Measurements from ENCODE around the gene MRPS9.

Gene MRPS9

DNA sequence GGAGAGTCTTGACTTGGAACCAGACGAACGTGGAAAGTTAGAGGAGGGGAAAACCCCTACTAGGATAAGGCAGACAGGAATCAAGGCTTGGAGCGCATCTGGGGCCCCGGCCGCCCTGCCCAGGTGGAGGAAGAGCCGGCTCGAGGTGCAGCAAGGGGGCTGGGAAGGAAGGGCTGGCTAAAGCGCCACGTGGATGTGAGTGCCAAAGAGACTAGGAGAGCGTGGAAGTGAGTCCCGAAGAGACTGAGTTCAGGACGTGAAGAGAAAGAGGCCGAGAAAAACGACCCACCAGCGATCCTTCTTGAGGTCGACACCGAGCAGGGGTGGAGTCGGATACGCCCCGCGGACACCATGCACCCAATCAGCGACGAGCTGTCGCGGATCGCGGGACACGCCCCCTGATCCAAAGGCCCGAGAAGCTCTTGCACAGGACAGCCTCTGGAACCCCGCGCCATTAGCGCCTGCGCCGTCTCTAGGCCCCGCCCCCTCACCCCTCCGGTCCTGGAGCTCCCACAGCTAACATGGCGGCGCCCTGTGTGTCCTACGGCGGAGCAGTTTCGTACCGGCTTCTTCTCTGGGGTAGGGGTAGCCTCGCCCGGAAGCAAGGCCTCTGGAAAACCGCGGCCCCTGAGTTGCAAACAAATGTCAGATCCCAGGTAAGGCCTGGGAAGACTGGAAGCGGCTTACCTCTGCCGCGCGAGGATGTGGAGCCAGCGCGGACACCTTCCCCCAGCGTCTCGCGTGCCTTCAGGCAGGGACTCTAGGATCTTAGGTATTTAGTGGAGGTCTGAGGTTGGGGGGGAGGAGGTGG is at the start of gene MRPS9:
Gene MRPS9 (plus strand): TSS at position 498 of the 811 bp plus-strand sequence. CDS start 24 bp downstream, at position 522.
- DNase-seq: peak; percentile 94

DNA sequence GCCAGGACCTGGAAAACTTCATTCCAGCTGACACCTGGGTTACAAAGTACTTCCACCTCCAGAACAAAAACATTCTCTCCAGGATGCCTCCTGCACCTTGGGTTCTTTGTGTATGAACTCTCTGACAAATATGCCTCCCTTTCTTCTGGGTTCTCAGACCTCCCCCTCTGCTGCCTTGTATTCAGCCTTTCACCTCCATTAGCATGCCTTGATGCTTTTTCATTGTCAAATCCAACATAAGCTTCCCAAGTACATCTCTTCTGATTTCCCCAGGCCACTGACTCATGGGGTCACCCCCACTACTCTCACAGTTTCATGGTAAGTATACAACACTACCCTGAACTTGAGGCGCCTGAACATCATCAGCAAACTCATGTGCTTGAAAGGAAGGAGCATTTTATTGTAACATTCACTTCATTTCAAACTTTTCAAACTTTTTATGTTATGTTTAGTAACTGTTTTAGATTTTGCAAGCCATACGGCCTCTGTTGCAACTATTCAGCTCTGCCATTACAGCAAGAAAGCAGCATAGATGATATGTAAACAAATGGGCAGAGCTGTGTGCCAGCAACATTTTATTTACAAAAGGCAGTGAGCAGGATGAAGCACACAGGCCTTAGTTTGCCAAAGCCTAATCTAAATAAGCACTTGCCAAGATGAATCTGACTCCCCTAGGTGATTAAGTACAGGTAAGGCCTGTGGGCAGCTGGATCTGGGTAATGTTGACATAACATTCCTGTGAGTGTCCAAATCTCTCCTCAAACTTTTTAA is 32.5 kb upstream of the MRPS9 start:
- DNase-seq: peak; percentile 66

DNA sequence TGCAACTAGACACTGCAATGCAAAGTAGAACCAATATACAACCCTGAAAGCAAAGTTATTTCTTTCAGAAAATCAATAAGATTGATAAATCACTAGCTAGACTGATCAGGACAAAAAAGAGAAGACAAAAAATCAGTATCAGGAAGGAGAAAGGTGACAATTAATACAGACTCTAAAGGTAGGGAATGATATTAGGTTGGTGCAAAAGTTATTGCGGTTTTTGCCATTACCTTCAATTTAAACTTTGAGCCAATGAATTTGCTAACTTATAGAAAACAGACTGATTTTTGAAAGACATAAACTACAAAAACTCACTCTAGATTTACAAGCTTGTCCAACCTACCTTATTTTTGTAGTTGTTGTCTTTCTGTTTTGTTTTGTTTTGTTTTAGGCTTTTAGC is 30.5 kb upstream of the MRPS9 start:
- DNase-seq: no peak

DNA sequence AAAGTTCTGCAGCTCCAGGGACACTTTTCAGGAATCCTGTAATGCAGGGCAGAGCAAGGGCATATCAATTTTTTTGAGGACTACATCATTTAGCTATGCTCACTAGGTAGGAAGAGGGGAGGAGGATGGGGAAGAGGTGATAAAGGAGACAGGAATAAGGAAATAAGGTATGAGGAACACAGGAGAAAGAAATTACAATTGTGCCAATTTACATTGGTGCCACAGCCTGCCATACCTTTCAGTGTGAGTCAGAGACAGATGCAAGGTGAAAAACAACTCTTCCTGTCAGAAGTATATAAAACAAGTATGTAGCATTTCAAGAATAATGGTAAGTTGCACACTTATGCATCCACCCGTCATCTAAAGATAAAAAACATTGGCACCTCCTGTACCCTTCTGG is 5.4 kb upstream of the MRPS9 start:
- DNase-seq: no peak

DNA sequence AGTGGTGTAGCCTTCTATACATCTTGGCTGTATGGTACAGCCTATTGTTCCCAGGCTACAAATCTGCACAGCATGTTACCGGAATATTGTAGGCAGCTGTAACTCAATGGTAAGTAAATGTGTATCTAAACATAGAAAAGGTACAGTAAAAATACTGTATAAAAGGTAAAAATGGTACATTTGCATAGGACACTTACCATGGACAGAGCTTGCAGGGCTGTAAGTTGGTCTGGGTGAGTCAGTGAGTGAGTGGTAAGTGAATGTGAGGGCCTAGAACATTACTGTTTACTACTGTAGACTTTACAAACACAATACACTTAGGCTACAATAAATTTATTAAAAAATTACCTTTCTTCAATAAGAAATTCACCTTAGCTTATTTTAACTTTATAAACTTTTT is 3.7 kb upstream of the MRPS9 start:
- DNase-seq: no peak

DNA sequence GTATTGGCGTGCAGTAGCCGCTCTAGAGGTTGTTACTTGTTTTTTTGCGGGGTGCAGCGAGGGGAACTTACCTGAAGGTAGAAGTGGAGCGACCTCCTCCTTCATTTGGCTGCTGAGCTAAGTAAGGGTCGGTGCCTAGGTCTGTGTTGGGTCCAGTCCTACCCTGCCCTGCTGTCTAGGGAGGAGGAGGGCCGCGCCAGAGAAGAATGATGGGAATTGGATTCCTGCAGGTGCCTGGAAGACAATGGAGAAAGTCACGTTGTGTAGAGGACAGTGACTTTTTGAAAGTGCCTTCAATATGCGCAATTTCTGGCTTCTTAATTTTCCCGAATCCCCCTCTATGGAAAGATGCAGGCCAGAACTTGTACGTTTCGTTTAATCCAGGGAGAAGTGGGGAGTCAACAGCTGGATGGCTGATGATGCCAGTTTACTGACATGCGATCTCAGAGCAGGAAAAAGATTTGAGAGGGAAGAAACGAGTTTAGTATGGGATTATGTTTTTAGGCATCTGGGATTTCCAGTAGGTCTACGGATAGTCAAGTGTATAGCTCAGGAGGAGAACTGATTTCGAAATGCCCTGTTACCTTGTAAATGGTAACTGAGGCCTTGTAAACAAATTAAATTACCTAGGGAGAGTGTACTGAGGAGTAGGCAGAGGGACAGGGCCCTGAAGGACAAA is 653 bp downstream of the MRPS9 start:
- no peak for DNase-seq

DNA sequence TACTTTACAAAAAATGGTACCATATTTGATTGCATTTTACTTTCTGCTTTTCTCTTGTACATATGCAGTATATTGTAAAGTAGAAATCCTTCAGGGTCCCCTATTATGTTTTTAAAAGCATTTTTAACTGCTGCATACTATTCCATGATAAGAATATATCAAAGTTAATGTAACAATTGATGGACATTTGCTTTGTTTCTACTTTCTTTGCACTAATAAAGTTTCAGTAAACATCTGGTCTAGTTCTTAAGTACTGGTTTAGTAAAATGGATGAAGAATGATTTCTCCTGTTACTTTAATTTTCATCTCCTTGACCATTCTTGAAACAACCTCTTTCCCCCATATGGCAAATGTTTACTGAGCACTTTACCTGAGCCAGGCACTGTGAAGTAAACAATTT is 1.7 kb downstream of the MRPS9 start:
- no peak for DNase-seq

DNA sequence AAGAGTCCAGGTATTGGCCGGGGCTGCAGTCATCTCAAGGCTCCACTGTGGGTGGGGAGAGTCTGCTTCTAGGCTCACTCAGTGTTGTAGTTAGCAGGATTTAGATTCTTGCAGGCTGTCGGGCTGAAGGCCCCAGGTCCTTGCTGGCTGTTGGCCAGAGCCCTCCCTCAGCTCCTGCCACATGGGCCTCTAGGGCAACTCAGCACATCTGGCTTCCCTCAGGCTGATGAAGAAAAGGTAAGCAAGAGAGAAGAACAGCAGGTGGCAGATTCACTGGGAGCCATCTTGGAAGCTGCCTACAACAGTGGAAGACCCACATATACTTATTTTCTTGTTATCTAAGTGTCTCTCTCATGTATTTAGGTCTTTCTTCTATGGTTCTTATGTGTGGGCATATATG is 4.3 kb downstream of the MRPS9 start:
- DNase-seq: no peak

DNA sequence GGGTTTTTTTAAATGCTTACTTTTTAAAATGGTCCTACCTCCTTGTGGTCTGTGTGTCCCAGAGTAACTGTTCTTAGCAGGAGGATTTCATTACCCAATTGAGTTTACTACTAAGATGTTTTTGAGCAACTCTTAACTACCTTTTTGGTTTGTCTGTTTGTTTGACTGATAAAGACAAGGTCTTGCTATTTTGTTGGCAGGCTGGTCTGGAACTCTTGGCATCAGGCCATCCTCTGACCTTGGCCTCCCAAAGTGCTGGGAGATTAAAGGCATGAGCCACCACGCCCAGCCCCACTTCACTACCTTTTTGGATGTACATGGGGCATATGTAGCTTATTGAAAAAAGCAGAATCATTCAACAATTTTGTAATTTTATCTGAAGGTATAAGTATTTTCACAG is 14.9 kb downstream of the MRPS9 start:
- no peak for DNase-seq

DNA sequence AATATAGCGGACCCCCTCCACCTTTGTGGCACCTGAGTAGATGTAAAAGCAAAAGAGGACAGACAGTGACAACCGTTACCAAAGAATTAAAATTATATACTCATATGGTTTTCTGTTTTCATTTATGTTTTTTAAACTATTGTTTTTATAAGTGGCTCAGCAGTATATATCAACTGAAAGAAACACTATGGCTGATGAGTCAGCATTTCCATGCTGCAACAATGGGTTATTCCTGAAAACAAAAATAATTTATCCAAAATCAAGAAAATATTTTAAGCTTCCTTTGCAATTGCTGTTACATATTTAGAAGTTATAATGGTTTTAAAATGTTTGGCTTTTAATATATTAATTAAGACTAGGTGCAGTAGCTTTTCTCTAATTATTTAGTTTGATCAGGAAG is 17.7 kb downstream of the MRPS9 start:
- no peak for DNase-seq

DNA sequence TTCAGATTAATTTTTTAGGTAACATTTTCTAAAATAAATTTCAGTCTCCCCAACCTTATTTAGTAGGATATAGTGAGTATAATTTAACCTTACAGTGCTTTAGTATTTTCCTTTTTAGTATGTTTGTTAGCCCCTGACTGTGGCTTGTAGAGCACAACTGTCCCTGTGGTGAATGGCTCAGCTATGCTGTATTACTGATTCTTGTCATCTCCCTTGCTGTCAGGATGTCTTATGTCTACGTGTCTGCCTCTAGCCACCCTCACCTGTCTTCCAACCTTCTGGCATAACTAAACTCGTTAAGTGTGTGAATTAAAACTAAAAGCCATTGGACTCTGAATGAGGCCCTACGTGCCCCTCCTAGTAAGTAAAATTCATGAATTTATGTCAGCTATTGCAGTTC is 18.4 kb downstream of the MRPS9 start:
- no peak for DNase-seq

DNA sequence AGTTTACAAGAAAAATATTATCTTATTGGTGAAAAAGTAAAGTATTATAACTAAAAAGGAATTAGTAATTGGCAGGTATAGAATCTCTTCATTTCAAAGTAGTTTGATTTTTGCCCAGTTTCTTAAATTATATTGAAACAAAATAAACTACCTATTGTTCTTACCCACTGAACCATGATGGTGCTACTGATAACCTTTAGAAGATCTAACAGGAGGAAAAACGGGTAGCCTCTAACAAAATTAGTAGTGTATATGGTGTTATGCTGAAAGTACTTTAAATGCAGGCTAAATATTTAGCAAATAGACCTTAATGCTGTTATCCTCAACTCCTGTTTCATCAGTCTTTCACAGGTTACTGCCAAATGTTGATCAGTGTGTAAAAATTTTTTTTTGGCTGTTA is 19.1 kb downstream of the MRPS9 start:
- DNase-seq: no peak

DNA sequence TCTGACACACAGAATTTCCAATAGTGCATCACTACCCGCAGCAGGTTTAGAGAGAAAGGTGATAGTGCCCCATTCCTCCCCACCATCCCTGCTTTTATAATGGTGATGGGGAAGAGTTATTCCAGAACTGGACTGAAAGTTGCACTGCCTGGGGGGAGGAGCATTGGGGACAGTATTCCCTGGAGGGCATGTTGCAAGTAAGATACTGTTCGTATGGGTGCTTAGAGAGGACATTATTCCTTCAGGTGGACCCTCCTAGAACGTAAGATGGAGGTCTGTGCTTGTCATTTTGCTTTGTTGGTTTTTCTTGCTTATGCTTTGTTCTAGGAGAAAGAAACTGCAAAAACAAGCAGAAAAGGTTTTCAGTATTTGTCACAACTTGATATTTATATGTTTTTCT is 23.7 kb downstream of the MRPS9 start:
- no peak for DNase-seq

DNA sequence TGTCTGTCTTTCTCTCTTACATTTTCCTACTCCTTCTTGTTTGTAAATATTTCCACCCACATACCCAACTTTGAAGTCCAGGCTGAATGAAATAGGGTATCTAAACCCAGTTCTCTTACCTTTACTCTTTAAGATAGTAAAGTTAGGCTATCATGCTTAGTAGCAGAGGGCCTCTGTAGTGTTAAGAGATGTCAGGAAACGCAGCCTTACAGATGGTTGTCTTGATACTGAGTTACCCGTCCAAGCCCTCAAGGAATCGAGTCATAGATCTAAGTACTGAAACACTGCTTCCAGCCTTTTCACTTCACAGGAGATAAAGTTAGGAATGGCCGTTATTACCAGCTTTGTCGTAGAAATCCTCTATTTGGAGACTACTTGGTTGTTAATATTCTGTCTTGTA is 24.3 kb downstream of the MRPS9 start:
- no peak for DNase-seq

DNA sequence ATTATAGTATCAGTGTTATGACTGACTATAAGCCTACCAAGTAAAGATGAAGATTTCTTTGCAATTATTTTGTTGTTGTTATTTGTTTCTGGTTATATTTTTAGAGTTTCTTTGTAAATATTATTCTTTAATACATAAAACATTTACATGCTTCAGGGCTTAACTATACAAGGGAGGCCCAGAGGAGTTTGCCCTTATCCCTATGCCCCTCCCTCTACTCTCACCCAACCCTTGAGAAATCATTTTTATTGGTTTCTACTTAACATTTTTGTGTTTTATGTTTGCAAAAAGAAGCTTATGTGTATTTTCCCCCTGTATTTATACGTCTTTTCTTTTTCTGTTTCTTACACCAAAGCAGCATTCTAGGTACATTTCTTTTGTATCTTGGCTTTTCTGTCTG is 30.5 kb downstream of the MRPS9 start:
- DNase-seq: no peak

DNA sequence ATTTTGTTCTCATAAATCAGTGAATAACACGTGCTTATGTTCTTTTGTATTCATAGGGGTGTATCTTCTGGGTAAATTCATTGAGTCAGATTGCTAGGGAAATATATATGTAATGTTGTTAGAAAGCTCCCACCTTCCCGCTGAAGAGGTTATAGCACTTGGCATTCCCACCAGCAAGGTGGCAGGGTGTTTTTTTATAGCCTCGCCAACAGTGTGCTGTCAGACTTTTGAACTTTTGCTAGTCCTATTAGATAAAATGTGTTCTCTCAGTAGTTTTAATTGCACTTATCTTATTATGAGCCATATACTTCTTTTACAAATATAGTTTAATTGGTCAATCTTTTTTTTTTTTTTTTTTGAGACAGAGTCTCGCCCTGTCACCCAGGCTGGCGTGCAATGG is 31.0 kb downstream of the MRPS9 start:
- no peak for DNase-seq

DNA sequence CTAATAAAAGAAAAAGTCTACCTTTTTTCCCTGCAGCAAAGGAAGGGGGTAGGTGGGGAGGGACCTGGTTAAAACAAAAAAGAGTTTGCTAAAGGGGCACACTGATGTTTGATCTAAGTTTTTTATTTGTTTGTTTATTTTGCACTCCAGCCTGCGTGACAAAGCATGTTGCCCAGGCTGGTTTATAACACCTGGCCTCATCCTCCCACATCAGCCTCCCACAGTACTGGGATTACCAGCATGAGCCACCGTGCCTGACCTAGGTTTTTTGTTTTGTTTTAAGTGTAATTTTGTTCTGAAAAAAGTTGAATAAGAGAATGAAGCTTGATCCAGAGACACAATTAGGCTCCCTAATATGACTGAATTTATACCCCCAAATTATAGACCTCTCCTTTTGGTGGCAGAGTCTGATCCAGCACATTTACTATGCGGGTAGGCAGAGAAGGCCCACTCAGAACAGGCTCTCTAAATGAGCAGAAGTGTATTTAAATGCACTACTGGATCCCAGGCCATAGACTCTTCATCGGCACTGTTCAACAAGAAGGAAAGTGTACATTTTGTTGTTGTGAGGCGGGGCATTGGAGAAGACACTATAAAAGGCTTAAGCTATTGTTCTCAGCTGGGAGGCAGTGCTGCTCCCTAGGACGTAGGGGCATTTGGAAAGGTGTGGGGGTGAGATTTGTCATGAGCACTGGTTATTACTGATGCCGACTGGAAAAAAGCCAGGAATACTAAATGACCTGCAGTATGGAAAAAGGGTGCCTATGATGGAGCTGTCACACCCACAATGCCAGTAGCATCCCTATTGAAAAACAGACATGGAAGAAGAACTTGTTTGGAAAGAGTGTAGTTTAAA is 32.4 kb downstream of the MRPS9 start:
- DNase-seq: no peak

DNA sequence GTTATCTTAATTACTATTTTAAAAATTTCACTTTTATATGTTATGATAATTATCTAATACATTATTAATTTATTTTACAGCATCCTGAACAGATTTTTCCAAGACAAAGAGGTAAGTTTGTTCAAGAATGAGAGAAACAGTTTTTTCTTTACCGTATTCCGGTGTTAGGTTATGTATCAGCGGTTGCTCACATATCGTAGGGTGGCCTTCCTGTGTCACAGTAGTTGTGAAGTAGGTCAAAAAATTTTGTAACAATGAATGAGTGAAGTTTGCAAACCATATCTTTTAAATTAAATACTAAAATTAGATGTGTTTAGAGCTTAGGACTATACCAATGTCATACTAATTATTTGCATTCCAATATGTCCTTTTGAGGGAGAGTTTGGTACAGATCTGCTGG is 33.5 kb downstream of the MRPS9 start:
- no peak for DNase-seq

DNA sequence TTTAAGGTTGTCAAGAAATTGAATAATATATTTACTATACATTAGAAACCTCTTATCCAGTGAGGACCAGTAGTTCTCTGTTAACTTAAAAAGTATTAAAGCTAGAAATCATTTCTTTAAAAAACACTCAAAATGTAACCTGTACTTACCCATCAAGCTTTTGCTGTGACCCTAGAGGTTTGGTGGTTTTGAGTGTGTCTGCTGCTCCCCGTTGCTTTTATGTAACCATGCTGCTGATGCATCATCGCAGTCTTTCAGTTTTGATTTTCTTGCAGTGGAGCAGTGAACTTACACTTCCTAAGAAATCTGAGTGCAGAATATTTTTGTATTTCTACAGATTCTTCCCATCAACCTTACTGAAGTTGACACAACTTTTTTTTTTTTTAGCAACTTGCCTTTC is 34.2 kb downstream of the MRPS9 start:
- no peak for DNase-seq

DNA sequence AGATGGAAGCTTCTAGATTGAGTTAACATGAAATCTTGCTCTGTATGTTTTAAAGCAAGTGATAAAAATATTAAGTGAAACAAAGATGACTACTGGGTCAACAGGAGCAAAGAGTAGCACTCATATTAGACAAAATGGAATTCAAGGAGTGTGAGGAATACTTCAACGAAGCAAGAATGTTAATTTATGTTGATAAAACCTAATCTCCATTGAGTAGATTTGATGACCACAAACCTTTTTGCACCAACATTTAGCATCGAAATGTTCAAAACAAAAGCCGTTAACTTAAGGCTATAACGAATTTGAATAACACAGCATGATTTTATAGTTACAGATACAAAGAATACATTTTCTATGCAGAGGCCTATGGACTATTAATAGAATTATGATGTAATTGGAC is 35.7 kb downstream of the MRPS9 start:
- no peak for DNase-seq

DNA sequence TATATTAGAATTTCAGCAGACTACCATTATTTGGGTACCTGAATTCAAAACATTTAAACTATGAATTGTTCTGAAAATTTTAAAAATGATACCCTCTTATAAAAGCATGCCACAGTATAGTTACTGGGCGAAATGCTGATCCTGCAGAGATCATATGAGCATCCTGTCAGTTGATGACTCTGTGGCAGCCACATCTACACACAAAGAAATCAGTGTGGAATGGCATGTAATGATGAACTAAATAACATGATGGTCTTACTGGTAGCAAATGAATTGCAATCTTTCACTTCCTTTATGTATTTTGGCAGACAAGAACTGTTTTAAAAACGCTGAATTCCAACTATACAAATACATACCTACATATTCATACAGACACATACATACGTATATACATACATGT is 38.3 kb downstream of the MRPS9 start:
- DNase-seq: no peak

DNA sequence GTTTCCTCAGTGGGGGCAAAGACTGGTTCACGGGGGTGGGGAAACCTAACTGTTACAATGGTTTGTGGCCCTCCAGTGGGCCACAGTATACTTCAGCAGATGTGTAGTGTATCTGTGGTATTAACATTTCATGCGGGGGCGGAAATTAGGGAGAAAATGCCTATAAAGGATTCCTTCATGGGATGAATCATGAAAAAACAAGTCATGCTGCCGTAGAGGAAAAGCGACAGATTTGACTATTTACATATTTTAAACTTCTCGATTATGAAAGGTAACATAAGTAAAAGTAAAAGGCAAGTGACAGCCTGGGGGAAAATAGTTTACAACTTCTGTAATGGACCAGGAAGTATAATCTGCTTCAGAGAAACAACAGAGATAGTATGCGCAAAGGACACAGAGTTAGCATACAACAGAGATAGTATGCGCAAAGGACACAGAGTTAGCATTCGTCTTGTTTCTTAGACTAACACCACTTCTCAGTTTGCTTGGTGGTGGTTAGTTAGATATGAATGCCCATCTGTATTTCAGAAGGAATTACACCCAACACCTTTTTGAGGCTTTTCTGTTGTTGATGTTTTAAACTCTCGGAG is 41.1 kb downstream of the MRPS9 start:
- DNase-seq: no peak

DNA sequence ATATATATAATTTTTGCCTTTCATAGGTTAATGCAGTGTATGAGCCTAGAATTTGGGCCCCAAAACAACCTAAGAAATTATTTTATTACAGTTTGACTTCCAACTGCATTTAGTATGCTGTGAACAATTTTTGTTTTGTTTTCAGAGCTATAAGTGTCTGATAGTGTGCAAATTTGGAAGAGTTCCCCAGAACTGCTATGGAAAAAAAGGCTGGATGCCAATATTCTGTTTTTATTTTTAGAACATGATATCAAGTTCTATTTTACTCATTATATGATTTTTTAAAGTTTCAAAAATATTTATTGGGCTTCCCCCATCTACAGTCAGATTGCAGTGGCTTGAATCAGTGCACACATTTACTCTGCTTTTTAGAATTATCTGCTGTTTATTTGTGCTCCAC is 42.6 kb downstream of the MRPS9 start:
- no peak for DNase-seq
